CD4-positive, alpha-beta T cell treated with Interleukin-6 at 100 ng/mL for 8 hours (primary cell): ENCODE measurements around the gene DPP4.

Experiments
- DNase-seq: peaks from one replicate; pipeline ENCODE4 v3.0.0-alpha.2; 2020; ENCODE audit warnings: mixed read lengths, low spot score

The DPP4 gene

DNA sequence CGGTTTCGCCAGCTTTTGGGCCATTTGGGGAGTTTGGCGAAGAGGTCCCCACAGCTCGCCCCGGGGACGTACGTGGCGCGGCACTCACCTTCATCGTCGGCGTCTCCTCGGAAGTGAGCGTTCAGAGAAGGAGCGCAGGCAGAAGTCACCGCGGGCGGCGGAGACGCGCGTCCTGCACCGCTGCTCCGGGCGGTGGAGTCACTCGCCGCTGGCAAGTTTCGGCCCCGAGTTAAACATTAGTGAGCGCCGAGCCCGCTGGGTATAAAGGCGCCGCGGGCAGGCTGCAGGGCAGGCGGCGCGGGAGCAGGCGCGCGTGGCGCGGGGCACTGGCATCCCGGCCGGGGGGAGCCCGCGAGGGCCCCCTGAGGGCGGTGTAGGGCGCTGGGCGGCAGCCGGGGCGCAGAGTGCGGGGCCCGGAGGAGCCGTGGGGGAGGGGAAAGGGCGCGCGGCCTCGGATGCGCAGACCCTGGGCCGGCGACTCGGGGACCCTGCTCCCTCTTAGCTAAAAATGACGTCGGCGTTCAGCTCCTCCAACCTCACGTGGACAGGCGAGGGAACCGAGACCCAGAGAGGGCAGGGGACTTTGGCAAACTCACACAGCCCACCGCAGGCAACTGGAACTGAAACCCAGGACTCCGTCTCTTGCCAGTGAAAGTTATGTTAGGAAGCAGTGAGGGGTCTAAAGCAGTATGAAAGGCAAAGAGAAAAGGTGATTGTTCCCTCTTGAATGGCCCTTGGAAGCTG is at the start of gene DPP4:
Gene DPP4, minus strand, starts transcription at position 328 of the 744 bp plus-strand sequence. Its CDS starts 234 bp downstream, at position 94.
- DNase-seq: peak; percentile 39

GRCh38 chr2:162118166-162119031 is 44.4 kb upstream of the DPP4 start:
- DNase-seq: no peak

- no peak for DNase-seq
Observed at GRCh38 chr2:162116352-162116751, 42.3 kb upstream of the DPP4 start.

- no peak for DNase-seq
Observed at GRCh38 chr2:162115076-162115475, 41.1 kb upstream of the DPP4 start.

GRCh38 chr2:162114271-162114670 is 40.3 kb upstream of the DPP4 start:
- DNase-seq: no peak

- no peak for DNase-seq
Observed at GRCh38 chr2:162113776-162114168, 39.8 kb upstream of the DPP4 start.

DNA sequence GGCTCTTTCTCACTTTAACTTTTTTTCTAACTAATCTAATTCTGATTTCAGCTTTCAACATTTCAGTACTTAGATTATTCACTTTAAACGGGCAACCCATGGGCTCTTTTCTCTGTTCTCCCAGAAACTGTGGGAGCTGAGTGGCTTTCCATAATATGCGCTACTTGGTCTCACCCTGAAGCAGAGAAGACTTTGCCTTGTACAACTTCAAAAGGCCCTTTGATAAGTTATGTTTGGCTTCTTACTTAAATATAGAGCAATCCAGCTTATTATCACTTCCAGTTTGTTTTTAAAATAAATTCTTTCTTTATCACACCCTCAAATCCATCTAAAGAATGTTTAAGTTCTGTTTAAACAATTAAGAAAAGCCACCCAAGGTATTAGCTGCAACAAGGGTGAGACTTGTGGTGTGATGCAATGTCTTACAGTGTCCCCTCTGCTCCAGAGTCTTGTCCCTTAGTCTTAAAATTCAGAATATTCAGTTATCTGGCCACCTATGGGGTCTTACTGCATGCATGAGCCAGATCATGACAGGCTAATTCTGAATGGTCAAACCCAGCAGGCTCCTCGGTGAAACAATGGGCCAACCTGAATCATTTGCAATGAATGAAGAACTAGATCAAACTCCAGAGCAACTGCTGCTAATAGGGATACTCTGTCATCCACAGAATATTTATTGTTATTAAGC is 39.2 kb upstream of the DPP4 start:
- no peak for DNase-seq

GRCh38 chr2:162111958-162112850 is 38.2 kb upstream of the DPP4 start:
- DNase-seq: no peak

GRCh38 chr2:162107361-162107901 is 33.4 kb upstream of the DPP4 start:
- no peak for DNase-seq

- DNase-seq: no peak
Observed at GRCh38 chr2:162106746-162107145, 32.7 kb upstream of the DPP4 start.

DNA sequence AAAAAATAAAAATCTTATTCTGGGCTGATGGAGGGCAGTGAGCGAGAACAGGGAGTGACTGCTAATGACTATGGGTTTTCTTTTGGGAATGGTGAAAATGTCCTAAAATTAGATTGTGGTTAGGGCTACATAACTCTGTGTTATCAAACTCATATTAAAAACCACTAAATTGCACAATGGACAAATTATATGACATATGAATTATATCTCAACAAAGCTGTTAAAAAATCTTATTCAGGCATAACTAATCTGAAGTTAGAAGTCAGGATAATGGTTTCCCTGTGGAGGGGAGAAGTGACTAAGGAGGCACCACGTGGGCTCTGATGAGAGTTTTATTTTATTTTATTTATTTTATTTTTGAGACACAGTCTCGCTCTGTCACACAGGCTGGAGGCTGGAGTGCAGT is 32.1 kb upstream of the DPP4 start:
- no peak for DNase-seq

GRCh38 chr2:162103443-162104009 is 29.5 kb upstream of the DPP4 start:
- DNase-seq: no peak

DNA sequence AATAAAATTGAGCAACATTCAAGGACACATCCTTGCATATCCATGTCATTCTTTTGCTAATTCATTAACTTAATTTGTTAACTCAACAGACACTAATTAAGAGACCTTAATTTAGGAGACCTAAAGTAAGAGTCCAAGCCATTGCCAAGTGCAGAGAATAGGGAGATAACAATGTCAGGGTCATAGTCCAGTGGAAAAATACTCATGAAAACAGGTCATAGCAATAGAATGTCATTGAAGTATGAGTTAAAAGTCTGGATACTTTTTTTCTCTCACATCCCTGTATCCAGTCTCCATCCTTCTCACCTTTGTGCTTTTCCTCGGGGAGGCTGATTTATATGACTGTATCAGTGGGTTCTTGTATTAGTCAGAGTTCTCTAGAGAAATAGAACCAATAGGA is 26.6 kb upstream of the DPP4 start:
- no peak for DNase-seq

GRCh38 chr2:162099836-162100235 is 25.8 kb upstream of the DPP4 start:
- DNase-seq: no peak

- no peak for DNase-seq
Observed at GRCh38 chr2:162092658-162093556, 18.9 kb upstream of the DPP4 start.

GRCh38 chr2:162092008-162092390 is 18.0 kb upstream of the DPP4 start:
- no peak for DNase-seq

DNA sequence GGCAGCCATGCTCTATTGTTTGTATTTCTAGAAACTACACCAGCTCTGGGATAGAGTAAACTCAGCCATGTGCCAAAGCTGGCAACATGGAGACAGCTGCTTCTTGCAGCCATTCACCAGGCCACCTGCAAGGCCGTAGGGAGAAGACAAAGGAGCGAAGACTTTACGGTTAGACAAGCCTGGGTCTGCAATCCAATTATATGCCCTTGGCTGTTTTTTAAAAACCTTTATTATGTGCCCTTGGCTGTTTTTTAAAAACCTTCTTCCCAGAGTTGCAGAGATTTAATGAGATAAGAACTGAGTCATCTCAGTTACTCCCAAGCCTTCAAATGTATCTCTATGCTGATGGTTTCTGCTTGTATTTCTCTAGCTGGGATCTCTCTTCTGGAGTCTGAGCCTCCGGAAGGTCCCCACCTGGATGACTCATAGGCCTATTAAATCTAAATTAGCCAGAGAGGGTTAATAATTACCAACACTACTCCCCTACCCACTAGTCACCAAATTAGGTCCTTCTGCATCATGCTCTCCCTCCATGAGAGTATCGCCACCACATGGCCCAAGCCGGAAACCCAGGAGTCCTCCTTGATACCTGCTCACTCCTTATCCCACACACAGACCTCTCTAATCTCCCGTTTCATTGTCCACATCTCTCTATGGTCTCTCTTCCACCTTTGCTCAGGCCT is 17.5 kb upstream of the DPP4 start:
- DNase-seq: peak; percentile 8

- DNase-seq: no peak
Observed at GRCh38 chr2:162090109-162090508, 16.1 kb upstream of the DPP4 start.

DNA sequence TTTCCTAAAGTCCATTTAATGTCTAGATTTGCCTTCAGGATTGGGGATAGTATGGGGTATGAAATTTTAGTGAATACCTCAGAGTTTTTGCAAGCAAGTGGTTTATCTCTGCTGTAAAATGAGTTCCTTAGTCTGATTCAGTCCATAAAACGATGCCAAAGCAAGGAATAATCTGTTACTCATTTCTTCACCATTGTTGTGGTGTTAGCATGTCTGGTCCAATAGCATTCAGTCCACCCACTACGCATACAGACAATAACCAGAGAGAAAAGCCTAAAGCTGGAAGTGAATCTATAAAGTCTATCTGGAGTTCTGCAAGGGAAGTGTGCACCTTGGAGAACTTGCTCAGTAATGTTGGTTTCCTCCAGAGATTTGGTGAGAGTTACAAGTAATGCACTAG is 12.9 kb upstream of the DPP4 start:
- no peak for DNase-seq
